ENCODE results near the gene ARFGEF3. TPM values are rescaled to one million over a fixed set of nuclear protein-coding genes. Genes with fewer than 3 reads are reported as not detected.

Gene ARFGEF3
- total RNA-seq, 1 donor from 2014 or later: 0.08 TPM

- Mint-ChIP-seq H3K36me3 (ENCODE audit: unreplicated experiment) (no peaks in the 10 kb centered on the region), H3K27ac (ENCODE audit: unreplicated experiment) (no peak overlapping the region), H3K4me3 (ENCODE audit: unreplicated experiment) (no peak overlapping the region), H3K4me1 (ENCODE audit: unreplicated experiment) (peaks cover 13% of the 10 kb centered on the region), H3K27me3 (ENCODE audit: unreplicated experiment) (peaks cover 68% of the 10 kb centered on the region), H3K9me3 (ENCODE audit: unreplicated experiment) (peaks cover 6% of the 10 kb centered on the region)
- TF ChIP-seq CTCF (IDR thresholded peaks at IDR 0.05): no peak
- DNase-seq (ENCODE audit: extremely low spot score, unreplicated experiment): no peak
These were observed 3.6 kb upstream of the ARFGEF3 start for GRCh38 chr6:138157986-138158638.

- H3K27ac Mint-ChIP-seq (ENCODE audit: unreplicated experiment): no peak overlapping the region
- peaks cover 13% of the 10 kb centered on the region for H3K4me1 Mint-ChIP-seq (ENCODE audit: unreplicated experiment)
- no peak for TF ChIP-seq CTCF (IDR thresholded peaks at IDR 0.05)
- H3K36me3 Mint-ChIP-seq (ENCODE audit: unreplicated experiment): no peaks in the 10 kb centered on the region
- no peak overlapping the region for H3K4me3 Mint-ChIP-seq (ENCODE audit: unreplicated experiment)
- DNase-seq (ENCODE audit: extremely low spot score, unreplicated experiment): no peak
- H3K9me3 Mint-ChIP-seq (ENCODE audit: unreplicated experiment): no peaks in the 10 kb centered on the region
- H3K27me3 Mint-ChIP-seq (ENCODE audit: unreplicated experiment): peaks cover 73% of the 10 kb centered on the region
These were observed 2.5 kb upstream of the ARFGEF3 start for GRCh38 chr6:138159246-138159645.

- no peaks in the 10 kb centered on the region for H3K36me3 Mint-ChIP-seq (ENCODE audit: unreplicated experiment)
- H3K27ac Mint-ChIP-seq (ENCODE audit: unreplicated experiment): no peak overlapping the region
- no peak for DNase-seq (ENCODE audit: extremely low spot score, unreplicated experiment)
- peak overlapping the region; percentile 66 for H3K4me3 Mint-ChIP-seq (ENCODE audit: unreplicated experiment)
- H3K9me3 Mint-ChIP-seq (ENCODE audit: unreplicated experiment): no peaks in the 10 kb centered on the region
- peaks cover 66% of the 10 kb centered on the region for H3K27me3 Mint-ChIP-seq (ENCODE audit: unreplicated experiment)
- peaks cover 13% of the 10 kb centered on the region for H3K4me1 Mint-ChIP-seq (ENCODE audit: unreplicated experiment)
- no peak for TF ChIP-seq CTCF (IDR thresholded peaks at IDR 0.05)
These were observed 1.2 kb upstream of the ARFGEF3 start for GRCh38 chr6:138160329-138161087.

- DNase-seq (ENCODE audit: extremely low spot score, unreplicated experiment): no peak
- peak overlapping the region; percentile 66 for H3K4me3 Mint-ChIP-seq (ENCODE audit: unreplicated experiment)
- no peak overlapping the region for H3K27ac Mint-ChIP-seq (ENCODE audit: unreplicated experiment)
- H3K27me3 Mint-ChIP-seq (ENCODE audit: unreplicated experiment): peaks cover 64% of the 10 kb centered on the region
- no peaks in the 10 kb centered on the region for H3K36me3 Mint-ChIP-seq (ENCODE audit: unreplicated experiment)
- H3K9me3 Mint-ChIP-seq (ENCODE audit: unreplicated experiment): no peaks in the 10 kb centered on the region
- peaks cover 13% of the 10 kb centered on the region for H3K4me1 Mint-ChIP-seq (ENCODE audit: unreplicated experiment)
- TF ChIP-seq CTCF (IDR thresholded peaks at IDR 0.05): no peak
These were observed 726 bp upstream of the ARFGEF3 start for GRCh38 chr6:138161088-138161337.

- peaks cover 13% of the 10 kb centered on the region for H3K4me1 Mint-ChIP-seq (ENCODE audit: unreplicated experiment)
- no peak for DNase-seq (ENCODE audit: extremely low spot score, unreplicated experiment)
- no peak for TF ChIP-seq CTCF (IDR thresholded peaks at IDR 0.05)
- H3K27me3 Mint-ChIP-seq (ENCODE audit: unreplicated experiment): peaks cover 66% of the 10 kb centered on the region
- no peak overlapping the region for H3K27ac Mint-ChIP-seq (ENCODE audit: unreplicated experiment)
- no peaks in the 10 kb centered on the region for H3K9me3 Mint-ChIP-seq (ENCODE audit: unreplicated experiment)
- H3K4me3 Mint-ChIP-seq (ENCODE audit: unreplicated experiment): peak overlapping the region; percentile 73
- H3K36me3 Mint-ChIP-seq (ENCODE audit: unreplicated experiment): no peaks in the 10 kb centered on the region
These were observed 594 bp downstream of the ARFGEF3 start for GRCh38 chr6:138162111-138162954.

Measured in osteocyte (in vitro differentiated cells).